ENCODE results near the gene SOX13. TPM values are rescaled to one million over a fixed set of nuclear protein-coding genes. Genes with fewer than 3 reads are reported as not detected.

Gene SOX13
- total RNA-seq, 1 experiment from 2014 or later: 171 TPM

- TF ChIP-seq MYBL2 (CRISPR knock-in tag; IDR thresholded peaks at IDR 0.05) (no peak), NR3C1 (CRISPR knock-in tag; conservative IDR thresholded peaks at IDR 0.05; ENCODE audit: low read depth) (no peak), ZMAT4 (CRISPR knock-in tag; IDR thresholded peaks at IDR 0.05) (no peak), SOX15 (CRISPR knock-in tag; IDR thresholded peaks at IDR 0.05) (no peak)
These were observed 29.2 kb upstream of the SOX13 start (continued) for GRCh38 chr1:204043680-204044079.

- ChIA-PET CTCF (no interaction called here), POLR2A (interaction anchor here (0.6 kb wide), 1 partner anchor 52 kb away, joined by 3 read pairs; no protein-coding TSS in a partner anchor)
- peaks cover 11% of the 10 kb centered on the region for H3K4me1 Mint-ChIP-seq
- peaks cover 4% of the 10 kb centered on the region; the same call in 1 of the 2 replicates for H3K27me3 Mint-ChIP-seq (ENCODE audit: low read depth)
- no peak overlapping the region for H3K4me3 Mint-ChIP-seq
- DNase-seq (ENCODE audit: low spot score): no peak
- no peak for ATAC-seq
- TF ChIP-seq HMGA2 (CRISPR knock-in tag; IDR thresholded peaks at IDR 0.05) (no peak), CTCF (IDR thresholded peaks at IDR 0.05) (no peak), ZNF317 (CRISPR knock-in tag; IDR thresholded peaks at IDR 0.05; ENCODE audit: borderline replicate concordance, low read depth) (no peak), E2F5 (CRISPR knock-in tag; IDR thresholded peaks at IDR 0.05) (no peak), NFATC4 (CRISPR knock-in tag; IDR thresholded peaks at IDR 0.05) (no peak), ZBTB21 (CRISPR knock-in tag; IDR thresholded peaks at IDR 0.05; ENCODE audit: borderline replicate concordance) (no peak), AFF4 (CRISPR knock-in tag; IDR thresholded peaks at IDR 0.05; ENCODE audit: borderline replicate concordance) (no peak), KAT7 (CRISPR knock-in tag; IDR thresholded peaks at IDR 0.05; ENCODE audit: borderline replicate concordance) (no peak), TCF7 (CRISPR knock-in tag; IDR thresholded peaks at IDR 0.05; ENCODE audit: low read depth) (no peak)
- no peaks in the 10 kb centered on the region for H3K36me3 Mint-ChIP-seq
- H3K9me3 Mint-ChIP-seq: no peaks in the 10 kb centered on the region
- H3K27ac Mint-ChIP-seq: no peak overlapping the region
These were observed 28.5 kb upstream of the SOX13 start for GRCh38 chr1:204044448-204044847.

- DNase-seq (ENCODE audit: low spot score): no peak
- Mint-ChIP-seq H3K36me3 (no peaks in the 10 kb centered on the region), H3K4me1 (peaks cover 13% of the 10 kb centered on the region), H3K27ac (no peak overlapping the region), H3K9me3 (no peaks in the 10 kb centered on the region), H3K27me3 (ENCODE audit: low read depth) (peaks cover 4% of the 10 kb centered on the region; the same call in 1 of the 2 replicates), H3K4me3 (no peak overlapping the region)
- ATAC-seq: no peak
- ChIA-PET POLR2A (no interaction called here), CTCF (interaction anchor here (1.0 kb wide), 2 partner anchors 82 to 174 kb away, joined by 3 read pairs; no protein-coding TSS in a partner anchor)
- TF ChIP-seq CBFB (CRISPR knock-in tag; IDR thresholded peaks at IDR 0.05; ENCODE audit: low read depth): no peak
- TF ChIP-seq GABPB1 (CRISPR knock-in tag; IDR thresholded peaks at IDR 0.05): no peak
- no peak for TF ChIP-seq MYBL2 (CRISPR knock-in tag; IDR thresholded peaks at IDR 0.05)
- no peak for TF ChIP-seq NFE2L1 (CRISPR knock-in tag; IDR thresholded peaks at IDR 0.05)
- no peak for TF ChIP-seq MAX (CRISPR knock-in tag; IDR thresholded peaks at IDR 0.05)
- no peak for TF ChIP-seq ZNF317 (CRISPR knock-in tag; IDR thresholded peaks at IDR 0.05; ENCODE audit: borderline replicate concordance, low read depth)
- no peak for TF ChIP-seq SMAD3 (CRISPR knock-in tag; IDR thresholded peaks at IDR 0.05; ENCODE audit: borderline replicate concordance)
- TF ChIP-seq ETV6 (CRISPR knock-in tag; IDR thresholded peaks at IDR 0.05): no peak
- TF ChIP-seq ZNF219 (CRISPR knock-in tag; IDR thresholded peaks at IDR 0.05; ENCODE audit: borderline replicate concordance): no peak
- no peak for TF ChIP-seq AR (CRISPR knock-in tag; IDR thresholded peaks at IDR 0.05)
- TF ChIP-seq NFYB (CRISPR knock-in tag; conservative IDR thresholded peaks at IDR 0.05; ENCODE audit: low read depth): no peak
- TF ChIP-seq ZNF423 (CRISPR knock-in tag; IDR thresholded peaks at IDR 0.05): no peak
These were observed 27.5 kb upstream of the SOX13 start for GRCh38 chr1:204045430-204045829.

Measured in WTC11 (cell line).